ENCODE data around the gene RAB3A.

The RAB3A gene

DNA sequence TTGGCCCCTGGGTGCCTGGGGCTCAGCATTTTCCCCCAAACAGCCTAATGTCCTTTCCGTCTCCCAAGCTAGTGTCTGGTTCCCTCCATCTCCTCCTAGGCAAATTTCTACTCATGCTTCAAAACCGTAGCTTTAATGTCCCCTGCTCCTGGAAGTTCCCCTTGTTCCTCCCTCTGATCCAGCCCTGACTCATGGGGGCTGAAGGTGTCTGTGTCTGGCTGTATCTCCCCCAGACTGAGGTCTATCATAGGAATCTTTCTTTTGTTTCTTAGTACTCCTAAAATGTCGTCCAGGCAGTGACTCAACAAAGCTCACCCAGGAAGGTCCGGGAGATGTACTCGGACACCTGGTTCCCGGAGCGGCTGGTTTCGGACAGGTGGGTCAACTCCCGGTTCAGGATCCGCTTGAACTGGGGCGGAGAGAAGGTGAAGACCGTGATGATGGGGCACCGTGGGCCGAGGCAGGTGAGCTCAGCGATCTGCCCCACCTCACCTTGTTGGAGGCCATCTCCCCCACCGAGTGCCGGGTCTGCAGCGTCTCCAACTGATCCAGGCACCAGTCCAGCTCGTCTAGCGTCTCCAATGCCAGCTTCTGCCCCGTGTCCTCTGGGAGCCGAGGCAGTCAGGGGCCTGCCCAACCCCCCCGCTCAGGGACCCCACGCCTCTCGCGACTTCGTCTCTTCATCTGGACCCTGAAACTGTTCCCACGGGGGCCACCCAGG lies 16.2 kb upstream of the RAB3A start:
- TF ChIP-seq, protein P1, sequence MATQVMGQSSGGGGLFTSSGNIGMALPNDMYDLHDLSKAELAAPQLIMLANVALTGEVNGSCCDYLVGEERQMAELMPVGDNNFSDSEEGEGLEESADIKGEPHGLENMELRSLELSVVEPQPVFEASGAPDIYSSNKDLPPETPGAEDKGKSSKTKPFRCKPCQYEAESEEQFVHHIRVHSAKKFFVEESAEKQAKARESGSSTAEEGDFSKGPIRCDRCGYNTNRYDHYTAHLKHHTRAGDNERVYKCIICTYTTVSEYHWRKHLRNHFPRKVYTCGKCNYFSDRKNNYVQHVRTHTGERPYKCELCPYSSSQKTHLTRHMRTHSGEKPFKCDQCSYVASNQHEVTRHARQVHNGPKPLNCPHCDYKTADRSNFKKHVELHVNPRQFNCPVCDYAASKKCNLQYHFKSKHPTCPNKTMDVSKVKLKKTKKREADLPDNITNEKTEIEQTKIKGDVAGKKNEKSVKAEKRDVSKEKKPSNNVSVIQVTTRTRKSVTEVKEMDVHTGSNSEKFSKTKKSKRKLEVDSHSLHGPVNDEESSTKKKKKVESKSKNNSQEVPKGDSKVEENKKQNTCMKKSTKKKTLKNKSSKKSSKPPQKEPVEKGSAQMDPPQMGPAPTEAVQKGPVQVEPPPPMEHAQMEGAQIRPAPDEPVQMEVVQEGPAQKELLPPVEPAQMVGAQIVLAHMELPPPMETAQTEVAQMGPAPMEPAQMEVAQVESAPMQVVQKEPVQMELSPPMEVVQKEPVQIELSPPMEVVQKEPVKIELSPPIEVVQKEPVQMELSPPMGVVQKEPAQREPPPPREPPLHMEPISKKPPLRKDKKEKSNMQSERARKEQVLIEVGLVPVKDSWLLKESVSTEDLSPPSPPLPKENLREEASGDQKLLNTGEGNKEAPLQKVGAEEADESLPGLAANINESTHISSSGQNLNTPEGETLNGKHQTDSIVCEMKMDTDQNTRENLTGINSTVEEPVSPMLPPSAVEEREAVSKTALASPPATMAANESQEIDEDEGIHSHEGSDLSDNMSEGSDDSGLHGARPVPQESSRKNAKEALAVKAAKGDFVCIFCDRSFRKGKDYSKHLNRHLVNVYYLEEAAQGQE (IDR thresholded peaks at IDR 0.05; ENCODE audit: insufficient read depth in 1 of 2, low read depth in 2 of 2, low read length in 2 of 2): no peak
- TF ChIP-seq SIN3A (IDR thresholded peaks at IDR 0.05; ENCODE audit: borderline replicate concordance, insufficient read depth, low read length): no peak

DNA sequence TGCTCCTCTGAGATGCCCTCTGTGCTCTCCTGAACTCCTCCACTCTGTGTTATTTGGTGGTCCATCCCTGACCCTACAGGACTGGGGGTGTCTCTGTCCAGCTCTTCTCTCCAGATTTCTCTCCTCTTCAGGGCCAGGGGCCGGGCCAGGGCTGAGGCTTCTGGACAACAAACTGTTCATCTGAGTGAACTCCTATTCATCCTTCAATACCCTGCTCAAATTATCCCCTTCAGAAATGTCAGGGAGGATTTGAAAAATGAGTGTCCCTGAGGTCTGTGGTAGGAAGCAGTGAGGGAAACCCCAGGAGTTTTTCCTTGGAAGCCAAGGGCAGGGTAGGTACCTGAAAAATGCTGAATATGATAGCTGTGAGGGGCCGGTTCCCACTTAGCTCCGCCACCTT lies 14.8 kb upstream of the RAB3A start:
- TF ChIP-seq, protein P1 (IDR thresholded peaks at IDR 0.05; ENCODE audit: insufficient read depth in 1 of 2, low read depth in 2 of 2, low read length in 2 of 2): no peak
- TF ChIP-seq POLR2AphosphoS5 (IDR thresholded peaks at IDR 0.05; ENCODE audit: low read depth, low read length) (no peak), TAF1 (IDR thresholded peaks at IDR 0.05; ENCODE audit: borderline replicate concordance, insufficient read depth, low read length) (no peak), SIN3A (IDR thresholded peaks at IDR 0.05; ENCODE audit: borderline replicate concordance, insufficient read depth, low read length) (no peak), FOXP2 (optimal IDR thresholded peaks at IDR 0.05; ENCODE audit: borderline replicate concordance, extremely low read depth, extremely low read length, insufficient read depth) (no peak)

DNA sequence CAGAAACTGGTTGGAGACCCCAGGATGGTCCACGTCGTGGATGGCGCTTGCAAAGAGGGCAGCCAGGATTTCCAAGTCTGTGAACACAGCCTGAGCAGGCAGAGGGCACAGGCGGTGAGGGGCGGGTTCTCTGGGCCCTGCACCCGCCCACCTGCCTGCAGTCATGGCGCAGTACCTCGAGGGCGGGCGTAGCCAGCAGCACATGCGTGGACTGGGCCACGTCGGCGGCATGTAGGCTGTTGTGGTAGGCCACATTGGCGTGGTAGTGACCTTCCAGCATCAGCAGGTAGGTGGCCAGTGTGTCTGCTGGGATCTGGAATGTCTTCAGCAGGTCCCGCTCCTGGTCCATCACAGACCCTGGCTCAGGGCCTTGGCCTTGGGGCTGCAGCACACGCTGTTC lies 14.3 kb upstream of the RAB3A start:
- TF ChIP-seq, protein P1 (IDR thresholded peaks at IDR 0.05; ENCODE audit: insufficient read depth in 1 of 2, low read depth in 2 of 2, low read length in 2 of 2): no peak
- TF ChIP-seq POLR2AphosphoS5 (IDR thresholded peaks at IDR 0.05; ENCODE audit: low read depth, low read length): no peak
- TF ChIP-seq FOXP2 (optimal IDR thresholded peaks at IDR 0.05; ENCODE audit: borderline replicate concordance, extremely low read depth, extremely low read length, insufficient read depth): no peak
- TF ChIP-seq TAF1 (IDR thresholded peaks at IDR 0.05; ENCODE audit: borderline replicate concordance, insufficient read depth, low read length): no peak
- no peak for TF ChIP-seq SIN3A (IDR thresholded peaks at IDR 0.05; ENCODE audit: borderline replicate concordance, insufficient read depth, low read length)

DNA sequence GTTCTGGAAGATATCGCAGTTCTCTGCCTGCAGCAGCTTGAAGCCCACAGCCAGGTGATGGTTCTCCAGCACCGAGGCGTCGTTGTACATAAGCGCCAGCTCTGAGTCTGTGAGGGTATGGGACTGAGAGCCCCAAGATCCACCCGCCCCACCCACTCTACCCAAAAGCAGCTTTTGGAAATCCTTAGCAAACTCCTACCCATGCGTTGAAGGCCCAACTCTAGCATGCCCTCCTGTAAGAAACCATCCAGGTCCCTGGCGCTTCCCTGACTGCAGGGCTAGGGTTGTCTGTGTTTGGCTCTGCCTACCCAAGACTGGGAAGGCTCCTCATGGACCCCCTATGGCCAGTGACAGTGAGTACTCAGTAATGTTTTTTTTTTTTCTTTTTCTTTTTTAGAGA lies 12.9 kb upstream of the RAB3A start:
- TF ChIP-seq, protein P1 (IDR thresholded peaks at IDR 0.05; ENCODE audit: insufficient read depth in 1 of 2, low read depth in 2 of 2, low read length in 2 of 2): no peak
- TF ChIP-seq SIN3A (IDR thresholded peaks at IDR 0.05; ENCODE audit: borderline replicate concordance, insufficient read depth, low read length) (no peak), TAF1 (IDR thresholded peaks at IDR 0.05; ENCODE audit: borderline replicate concordance, insufficient read depth, low read length) (no peak), FOXP2 (optimal IDR thresholded peaks at IDR 0.05; ENCODE audit: borderline replicate concordance, extremely low read depth, extremely low read length, insufficient read depth) (no peak), POLR2AphosphoS5 (IDR thresholded peaks at IDR 0.05; ENCODE audit: low read depth, low read length) (no peak)

All from PFSK-1 (cell line).